K562 treated with DMSO at 1 percent for 12 hours (cell line): ENCODE measurements around the gene LILRB3. TPM values are rescaled to one million over a fixed set of nuclear protein-coding genes. Genes with fewer than 3 reads are reported as not detected.

Experiments
- total RNA-seq: library from RNA; unstranded; fragments of 300-600 nt; gene quantifications from 2 replicates; pipeline ENCODE4 v1.2.3, GENCODE V29; 2022; ENCODE audit not compliant: insufficient read depth

Gene LILRB3
- total RNA-seq = not detected in 2 replicates

DNA sequence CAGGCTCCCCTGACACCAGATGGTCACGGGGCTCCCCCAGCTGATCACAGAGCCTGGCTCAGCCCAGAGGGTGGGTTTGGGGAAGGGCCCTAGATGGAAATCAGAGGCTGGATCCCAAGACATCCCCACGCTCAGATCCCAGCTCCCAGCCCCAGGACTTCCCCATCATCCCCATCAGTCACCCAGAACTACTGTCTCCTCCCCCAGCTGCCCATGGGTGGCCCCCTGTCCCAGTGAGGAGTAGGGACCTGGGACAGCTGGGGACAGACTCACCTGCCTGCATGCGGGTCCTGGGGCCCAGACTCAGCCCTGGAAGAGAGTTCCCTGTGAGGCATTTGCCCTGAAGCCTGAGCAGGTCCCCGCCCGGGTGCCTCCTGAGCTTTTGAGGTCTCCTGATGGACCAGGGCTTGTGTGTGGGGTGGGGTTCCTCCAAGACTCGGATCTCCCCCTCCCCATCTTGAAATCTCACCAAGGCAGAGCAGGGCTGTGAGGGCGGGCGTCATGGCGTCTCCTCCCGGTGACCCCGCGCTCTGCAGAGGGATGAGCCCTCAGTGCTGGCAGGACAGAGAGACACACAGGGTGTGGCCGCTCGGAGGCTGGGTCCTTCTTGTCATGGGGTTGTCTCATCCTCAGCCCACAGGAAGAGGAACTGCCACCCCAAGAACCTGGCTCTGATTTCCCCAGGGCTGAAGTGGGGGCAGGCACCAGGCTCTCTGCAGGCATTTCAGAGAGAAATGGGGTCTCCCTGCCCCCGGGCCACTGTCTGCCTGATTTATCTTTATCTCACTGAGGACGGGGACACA lies at the start of gene LILRB3:
Gene LILRB3, minus strand, starts transcription at position 534 of the 803 bp plus-strand sequence. Its CDS starts 31 bp downstream, at position 503.

DNA sequence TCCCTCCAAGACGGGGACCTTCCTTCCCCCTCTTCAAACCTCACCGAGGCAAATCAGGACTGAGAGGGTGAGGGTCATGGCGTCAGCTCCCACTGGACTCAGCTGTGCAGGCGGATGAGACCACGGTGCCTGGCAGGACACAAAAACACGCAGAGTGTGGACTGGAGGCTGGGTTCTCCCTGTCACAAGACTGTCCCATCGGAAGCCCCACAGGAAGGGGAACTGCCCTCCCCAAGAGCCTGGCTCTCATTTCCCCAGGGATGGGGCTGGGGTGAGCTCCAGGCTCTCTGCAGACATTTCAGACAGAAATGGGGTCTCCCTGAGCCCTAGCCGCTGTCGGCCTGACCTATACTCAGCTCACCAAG lies 34.3 kb upstream of the LILRB3 start, which contains the start of gene LILRB5:
Gene LILRB5, minus strand, starts transcription at position 158 of the 365 bp plus-strand sequence. Its CDS starts 80 bp downstream, at position 78.

DNA sequence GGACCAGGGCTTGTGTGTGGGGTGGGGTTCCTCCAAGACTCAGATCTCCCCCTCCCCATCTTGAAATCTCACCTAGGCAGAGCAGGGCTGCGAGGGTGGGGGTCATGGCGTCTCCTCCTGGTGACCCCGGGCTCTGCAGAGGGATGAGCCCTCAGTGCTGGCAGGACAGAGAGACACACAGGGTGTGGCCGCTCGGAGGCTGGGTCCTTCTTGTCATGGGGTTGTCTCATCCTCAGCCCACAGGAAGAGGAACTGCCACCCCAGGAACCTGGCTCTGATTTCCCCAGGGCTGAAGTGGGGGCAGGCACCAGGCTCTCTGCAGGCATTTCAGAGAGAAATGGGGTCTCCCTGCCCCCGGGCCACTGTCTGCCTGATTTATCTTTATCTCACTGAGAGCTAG lies 19.8 kb upstream of the LILRB3 start, which contains the start of gene LILRA6:
Gene LILRA6, minus strand, starts transcription at position 145 of the 400 bp plus-strand sequence.

DNA sequence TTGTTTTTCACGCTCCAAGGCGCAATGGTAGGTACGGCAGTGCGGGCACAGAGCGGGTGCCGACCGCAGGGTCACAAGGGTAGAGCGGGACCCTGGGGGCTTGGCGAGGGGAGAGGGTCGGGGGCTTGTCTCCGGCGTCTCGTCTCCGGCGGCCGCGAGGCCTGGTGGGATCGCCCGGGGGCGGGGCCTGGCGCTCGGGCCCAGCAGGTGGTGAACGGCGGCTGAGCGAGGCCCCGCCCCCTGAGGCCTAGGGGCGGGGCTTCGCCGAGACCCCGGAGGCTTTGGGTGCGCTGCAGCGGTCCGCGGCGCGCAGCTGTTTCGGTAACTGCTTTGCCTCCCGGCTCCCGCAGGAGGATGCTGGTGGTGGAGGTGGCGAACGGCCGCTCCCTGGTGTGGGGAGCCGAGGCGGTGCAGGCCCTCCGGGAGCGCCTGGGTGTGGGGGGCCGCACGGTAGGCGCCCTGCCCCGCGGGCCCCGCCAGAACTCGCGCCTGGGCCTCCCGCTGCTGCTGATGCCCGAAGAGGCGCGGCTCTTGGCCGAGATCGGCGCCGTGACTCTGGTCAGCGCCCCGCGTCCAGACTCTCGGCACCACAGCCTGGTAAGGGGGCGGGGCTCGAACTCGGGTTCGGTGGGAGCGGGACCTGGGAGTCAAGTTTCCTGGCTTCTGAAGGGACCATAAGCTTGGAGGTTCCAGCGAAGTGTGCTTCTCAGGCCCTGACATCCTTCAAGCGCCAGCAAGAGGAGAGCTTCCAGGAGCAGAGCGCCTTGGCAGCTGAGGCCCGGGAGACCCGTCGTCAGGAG lies 31.6 kb downstream of the LILRB3 start, which contains the start of gene TSEN34:
Gene TSEN34, plus strand, starts transcription at position 298 of the 800 bp plus-strand sequence. Its CDS starts 57 bp downstream, at position 355.

DNA sequence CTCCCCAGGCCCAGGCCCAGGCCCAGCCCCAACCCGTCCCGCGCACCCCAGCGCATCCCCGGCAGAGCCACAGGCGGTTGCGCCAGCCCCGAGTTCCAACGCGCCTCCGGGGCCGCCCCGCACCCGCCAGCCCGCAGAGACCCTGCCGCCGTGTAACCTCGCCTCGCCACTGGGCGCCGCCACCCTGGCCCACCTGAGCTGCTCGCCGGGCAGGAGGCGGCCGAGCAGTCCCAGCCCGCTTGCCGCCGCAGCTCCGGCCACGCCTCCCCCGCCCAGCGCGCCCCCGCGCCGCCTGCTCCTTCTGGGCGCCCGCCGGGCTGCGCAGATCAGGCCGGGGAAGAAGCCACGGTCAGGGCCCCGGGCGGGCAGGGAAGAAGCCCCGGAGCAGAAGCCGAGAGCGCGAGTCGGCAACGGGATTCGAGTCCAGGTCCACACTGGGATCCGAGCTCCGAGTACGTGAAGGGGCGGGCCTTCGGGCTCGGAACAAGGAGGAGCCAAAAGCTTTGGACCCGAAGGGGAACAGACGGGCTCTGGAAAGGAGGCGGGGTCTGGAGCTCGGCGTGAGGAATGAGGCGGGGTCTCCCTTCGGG lies 33.6 kb downstream of the LILRB3 start, which contains the start of gene MBOAT7:
Gene MBOAT7, minus strand, starts transcription at position 436 of the 590 bp plus-strand sequence. CDS start 1,072 bp downstream, outside the sequence.

DNA sequence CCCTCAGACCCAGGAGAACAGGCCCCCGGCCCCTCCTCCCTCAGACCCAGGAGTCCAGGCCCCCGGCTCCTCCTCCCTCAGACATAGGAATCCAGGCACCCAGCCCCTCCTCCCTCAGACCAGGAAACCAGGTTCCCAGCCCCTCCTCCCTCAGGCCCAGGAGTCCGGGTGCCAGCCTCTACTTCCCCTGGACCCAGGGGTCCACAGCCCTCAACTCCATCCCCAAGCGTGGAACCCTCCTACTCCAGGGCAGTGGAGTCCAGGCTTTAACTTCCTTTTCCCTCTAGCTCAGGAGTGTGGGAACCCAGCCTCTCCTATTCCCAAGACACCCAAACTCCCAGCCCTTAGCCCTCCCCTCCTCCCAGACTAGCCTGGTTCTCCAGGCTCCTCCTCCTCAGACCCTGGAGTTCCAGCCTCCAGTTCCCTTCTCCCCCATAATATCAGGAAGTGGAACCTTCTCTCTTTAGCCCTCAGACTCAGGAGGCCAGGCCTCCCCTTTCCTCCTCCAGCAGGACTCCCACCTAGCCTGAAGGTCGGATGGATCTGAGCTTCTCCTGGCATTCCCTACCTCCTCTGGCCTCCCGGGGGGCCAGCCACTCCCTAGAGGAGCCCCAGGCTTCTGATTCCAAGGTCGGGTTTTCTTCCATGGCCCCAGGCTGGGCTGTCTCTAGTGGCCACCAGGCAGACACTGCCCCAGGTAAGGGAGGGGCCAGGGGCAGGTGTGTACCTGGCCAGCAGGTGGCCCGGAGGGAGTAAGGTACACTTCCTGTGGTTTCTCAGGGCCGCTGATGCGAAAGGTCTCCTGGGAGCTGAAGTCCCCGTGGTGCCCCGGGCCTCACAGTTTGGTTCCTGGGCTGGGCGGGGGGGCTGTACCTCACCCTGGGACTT lies 50.1 kb downstream of the LILRB3 start, which contains the start of gene TMC4:
Gene TMC4, minus strand, starts transcription at position 690 of the 888 bp plus-strand sequence. Its CDS starts 43 bp downstream, at position 647.

Other genes starting within 250 kb of the LILRB3 start
- not detected in 2 replicates for gene CACNG6, start 231.4 kb downstream of the LILRB3 start, total RNA-seq
- not detected in 2 replicates for gene VSTM1, start 159.1 kb downstream of the LILRB3 start, total RNA-seq
- gene TARM1, start 141.6 kb downstream of the LILRB3 start, total RNA-seq = not detected in 2 replicates
- 0.81 and 2.3 TPM in 2 replicates for gene OSCAR, start 122.2 kb downstream of the LILRB3 start, total RNA-seq
- gene NDUFA3, start 120.2 kb downstream of the LILRB3 start, total RNA-seq = 99.7 and 108 TPM in 2 replicates
- gene TFPT, start 107.3 kb downstream of the LILRB3 start, total RNA-seq = 6.7 and 10.4 TPM in 2 replicates
- gene PRPF31, start 107.3 kb downstream of the LILRB3 start, total RNA-seq = 63.2 and 71.2 TPM in 2 replicates
- gene CNOT3, start 85.2 kb downstream of the LILRB3 start, total RNA-seq = 34.4 and 66.8 TPM in 2 replicates
- gene LENG1, start 63.3 kb downstream of the LILRB3 start, total RNA-seq = 5.8 and 6.1 TPM in 2 replicates
- 7.6 TPM in 1 of 2 replicates, not detected in the other for gene TMC4, start 49.8 kb downstream of the LILRB3 start, total RNA-seq
- 154 and 235 TPM in 2 replicates for gene MBOAT7, start 33.4 kb downstream of the LILRB3 start, total RNA-seq
- 64.9 and 72.2 TPM in 2 replicates for gene TSEN34, start 31.7 kb downstream of the LILRB3 start, total RNA-seq
- gene RPS9, start 22.1 kb downstream of the LILRB3 start, total RNA-seq = 5,624 and 9,005 TPM in 2 replicates
- gene LILRA6, start 19.8 kb upstream of the LILRB3 start, total RNA-seq = not detected in 2 replicates
- not detected in 2 replicates for gene LILRB5, start 34.3 kb upstream of the LILRB3 start, total RNA-seq
- not detected in 2 replicates for gene LILRB2, start 58.1 kb upstream of the LILRB3 start, total RNA-seq
- gene LILRA5, start 90.2 kb upstream of the LILRB3 start, total RNA-seq = 0.86 TPM in 1 of 2 replicates, not detected in the other
- not detected in 2 replicates for gene LILRA4, start 116.2 kb upstream of the LILRB3 start, total RNA-seq
- 3.2 TPM in 1 of 2 replicates, not detected in the other for gene LAIR1, start 141.9 kb upstream of the LILRB3 start, total RNA-seq
- not detected in 2 replicates for gene TTYH1, start 192.5 kb upstream of the LILRB3 start, total RNA-seq
- 46.7 and 133 TPM in 2 replicates for gene LENG8, start 226.2 kb upstream of the LILRB3 start, total RNA-seq
- 0.35 TPM in 1 of 2 replicates, not detected in the other for gene LENG9, start 240.8 kb upstream of the LILRB3 start, total RNA-seq